Measurements from ENCODE around the gene CYTH3.
A peak's percentile ranks its signal among the peaks of the same experiment; 100 is the strongest.
"Not testable (repeated sequence)": the region's sequence is repeated elsewhere in the genome, so short reads cannot be mapped to it uniquely, and the experiment has no call there.

CYTH3 gene

GRCh38 chr7:6272481-6273323 lies at the start of gene CYTH3:
TSS of gene CYTH3 (minus strand) at chr7:6272624. CDS start at chr7:6272507, 117 bp downstream.
- peak; percentile 93 for ATAC-seq
- H3K9me3 Mint-ChIP-seq: no peaks in the 10 kb centered on the region
- H3K36me3 Mint-ChIP-seq: no peaks in the 10 kb centered on the region
- H3K4me3 Mint-ChIP-seq: peak within 1 kb of the TSS; percentile 89
- H3K27me3 Mint-ChIP-seq: peaks cover 17% of the 10 kb centered on the region
- H3K4me1 Mint-ChIP-seq: peaks cover 22% of the 10 kb centered on the region
- peak within 1 kb of the TSS; percentile 67 for H3K27ac Mint-ChIP-seq

GRCh38 chr7:6320791-6321190 lies 48.4 kb upstream of the CYTH3 start:
- no peak for ATAC-seq
- H3K9me3 Mint-ChIP-seq: no peaks in the 10 kb centered on the region
- H3K4me3 Mint-ChIP-seq: no peak overlapping the region
- H3K36me3 Mint-ChIP-seq: no peaks in the 10 kb centered on the region
- H3K27me3 Mint-ChIP-seq: no peaks in the 10 kb centered on the region
- no peak overlapping the region for H3K27ac Mint-ChIP-seq
- peaks cover 13% of the 10 kb centered on the region for H3K4me1 Mint-ChIP-seq

GRCh38 chr7:6317797-6318438 lies 45.5 kb upstream of the CYTH3 start:
- Mint-ChIP-seq H3K27ac (no peak overlapping the region), H3K4me3 (no peak overlapping the region), H3K4me1 (peaks cover 9% of the 10 kb centered on the region), H3K27me3 (no peaks in the 10 kb centered on the region), H3K9me3 (no peaks in the 10 kb centered on the region), H3K36me3 (no peaks in the 10 kb centered on the region)
- ATAC-seq: peak; percentile 64

- no peak for ATAC-seq
- H3K36me3 Mint-ChIP-seq: no peaks in the 10 kb centered on the region
- no peaks in the 10 kb centered on the region for H3K27me3 Mint-ChIP-seq
- no peaks in the 10 kb centered on the region for H3K9me3 Mint-ChIP-seq
- no peak overlapping the region for H3K27ac Mint-ChIP-seq
- peaks cover 7% of the 10 kb centered on the region for H3K4me1 Mint-ChIP-seq
- no peak overlapping the region for H3K4me3 Mint-ChIP-seq
Observed at GRCh38 chr7:6316226-6316625, 43.8 kb upstream of the CYTH3 start.

GRCh38 chr7:6315746-6316145 lies 43.3 kb upstream of the CYTH3 start:
- ATAC-seq: no peak
- peaks cover 7% of the 10 kb centered on the region for H3K4me1 Mint-ChIP-seq
- no peaks in the 10 kb centered on the region for H3K36me3 Mint-ChIP-seq

GRCh38 chr7:6310271-6310993 lies 38.0 kb upstream of the CYTH3 start:
- Mint-ChIP-seq H3K27ac (no peak overlapping the region), H3K4me3 (no peak overlapping the region), H3K36me3 (no peaks in the 10 kb centered on the region), H3K9me3 (no peaks in the 10 kb centered on the region), H3K4me1 (no peaks in the 10 kb centered on the region), H3K27me3 (no peaks in the 10 kb centered on the region)
- ATAC-seq: no peak

More at GRCh38 chr7:6315746-6316145, 43.3 kb upstream of the CYTH3 start:
- H3K27me3 Mint-ChIP-seq: no peaks in the 10 kb centered on the region
- no peaks in the 10 kb centered on the region for H3K9me3 Mint-ChIP-seq
- H3K4me3 Mint-ChIP-seq: no peak overlapping the region
- H3K27ac Mint-ChIP-seq: no peak overlapping the region

- no peaks in the 10 kb centered on the region for H3K4me1 Mint-ChIP-seq
- no peak overlapping the region for H3K27ac Mint-ChIP-seq
- no peaks in the 10 kb centered on the region for H3K27me3 Mint-ChIP-seq
- no peaks in the 10 kb centered on the region for H3K9me3 Mint-ChIP-seq
- ATAC-seq: no peak
- no peak overlapping the region for H3K4me3 Mint-ChIP-seq
- H3K36me3 Mint-ChIP-seq: no peaks in the 10 kb centered on the region
Observed at GRCh38 chr7:6307762-6308161, 35.3 kb upstream of the CYTH3 start.

GRCh38 chr7:6306471-6306870 lies 34.0 kb upstream of the CYTH3 start:
- Mint-ChIP-seq H3K27ac (no peak overlapping the region), H3K4me3 (no peak overlapping the region), H3K27me3 (no peaks in the 10 kb centered on the region), H3K9me3 (no peaks in the 10 kb centered on the region), H3K36me3 (no peaks in the 10 kb centered on the region), H3K4me1 (no peaks in the 10 kb centered on the region)
- ATAC-seq: no peak

- ATAC-seq: no peak
- no peaks in the 10 kb centered on the region for H3K4me1 Mint-ChIP-seq
- H3K9me3 Mint-ChIP-seq: no peaks in the 10 kb centered on the region
- H3K4me3 Mint-ChIP-seq: no peak overlapping the region
- no peaks in the 10 kb centered on the region for H3K36me3 Mint-ChIP-seq
- no peaks in the 10 kb centered on the region for H3K27me3 Mint-ChIP-seq
- H3K27ac Mint-ChIP-seq: no peak overlapping the region
Observed at GRCh38 chr7:6305330-6305729, 32.9 kb upstream of the CYTH3 start.

GRCh38 chr7:6301446-6301845 lies 29.0 kb upstream of the CYTH3 start:
- not testable (repeated sequence) for H3K4me1 Mint-ChIP-seq, H3K9me3 Mint-ChIP-seq, H3K27me3 Mint-ChIP-seq, ATAC-seq, H3K36me3 Mint-ChIP-seq, H3K27ac Mint-ChIP-seq, H3K4me3 Mint-ChIP-seq

- Mint-ChIP-seq H3K36me3 (no peaks in the 10 kb centered on the region), H3K9me3 (no peaks in the 10 kb centered on the region), H3K27me3 (peaks cover 6% of the 10 kb centered on the region), H3K27ac (no peak overlapping the region), H3K4me1 (no peaks in the 10 kb centered on the region), H3K4me3 (no peak overlapping the region)
- no peak for ATAC-seq
Observed at GRCh38 chr7:6299774-6300173, 27.4 kb upstream of the CYTH3 start.

- ATAC-seq: no peak
- H3K36me3 Mint-ChIP-seq: no peaks in the 10 kb centered on the region
- no peak overlapping the region for H3K27ac Mint-ChIP-seq
- peaks cover 17% of the 10 kb centered on the region for H3K27me3 Mint-ChIP-seq
- H3K4me1 Mint-ChIP-seq: no peaks in the 10 kb centered on the region
- no peaks in the 10 kb centered on the region for H3K9me3 Mint-ChIP-seq
- H3K4me3 Mint-ChIP-seq: no peak overlapping the region
Observed at GRCh38 chr7:6294839-6295238, 22.4 kb upstream of the CYTH3 start.

- Mint-ChIP-seq H3K36me3 (no peaks in the 10 kb centered on the region), H3K4me1 (no peaks in the 10 kb centered on the region), H3K9me3 (peaks cover 3% of the 10 kb centered on the region), H3K27me3 (peaks cover 17% of the 10 kb centered on the region), H3K27ac (no peak overlapping the region), H3K4me3 (no peak overlapping the region)
- no peak for ATAC-seq
Observed at GRCh38 chr7:6293202-6293601, 20.8 kb upstream of the CYTH3 start.

- not testable (repeated sequence) for ATAC-seq, H3K9me3 Mint-ChIP-seq, H3K4me1 Mint-ChIP-seq, H3K4me3 Mint-ChIP-seq, H3K36me3 Mint-ChIP-seq, H3K27ac Mint-ChIP-seq
- H3K27me3 Mint-ChIP-seq: peaks cover 17% of the 10 kb centered on the region
Observed at GRCh38 chr7:6291941-6292340, 19.5 kb upstream of the CYTH3 start.

- H3K4me1 Mint-ChIP-seq: no peaks in the 10 kb centered on the region
- H3K27me3 Mint-ChIP-seq: peaks cover 17% of the 10 kb centered on the region
- H3K9me3 Mint-ChIP-seq: peaks cover 4% of the 10 kb centered on the region
- no peak overlapping the region for H3K27ac Mint-ChIP-seq
- no peak overlapping the region for H3K4me3 Mint-ChIP-seq
- H3K36me3 Mint-ChIP-seq: no peaks in the 10 kb centered on the region
- ATAC-seq: no peak
Observed at GRCh38 chr7:6291531-6291930, 19.1 kb upstream of the CYTH3 start.

Data from stimulated activated memory B cell treated with anti-CD40 and anti-IgM and Interleukin-4, amounts not matched to agents 10 μg/mL and 1 μg/mL and 100 μg/mL, for 72 hours (primary cell).